Stomach (tissue), 19 donors: ENCODE data around the gene SIGLEC14. TPM values are rescaled to one million over a fixed set of nuclear protein-coding genes. Genes with fewer than 3 reads are reported as not detected.
"Not testable (repeated sequence)": the region's sequence is repeated elsewhere in the genome, so short reads cannot be mapped to it uniquely, and the experiment has no call there.

Experiments
- DNase-seq, 2 donors: peaks; one replicate each; pipeline versions ENCODE4 v3.0.0 to v3.0.0-alpha.2; 2013 to 2019
- H3K27ac ChIP-seq, 5 donors: fragments of 200-600 bp in 4 of 5; sonication (generic) in 4 of 5; one replicate each; pipeline ENCODE4 v1.5.1; 2013 to 2019; ENCODE audit warnings: mild to moderate bottlenecking in 1 of 5, moderate library complexity in 1 of 5
- H3K27me3 ChIP-seq, 3 donors: fragments of 200-600 bp; sonication (generic); one replicate each; pipeline ENCODE4 v1.5.1; 2017 to 2019; ENCODE audit warnings: mixed run types in 1 of 3
- H3K36me3 ChIP-seq, 4 donors: fragments of 200-600 bp; sonication (generic); 1 replicate in 3 of 4; 2 replicates in 1 of 4; pipeline ENCODE4 v1.5.1; 2016 to 2019
- H3K4me1 ChIP-seq, 4 donors: fragments of 200-600 bp; sonication (generic); one replicate each; pipeline ENCODE4 v1.5.1; 2016 to 2019
- H3K4me3 ChIP-seq, 4 donors: fragments of 200-600 bp; sonication (generic) in 3 of 4; one replicate each; pipeline ENCODE4 v1.5.1; 2016 to 2019; ENCODE audit warnings: mild to moderate bottlenecking in 1 of 4
- H3K9me3 ChIP-seq, 4 donors: fragments of 200-600 bp; sonication (generic); one replicate each; pipeline ENCODE4 v1.5.1; 2016 to 2019
- EP300 ChIP-seq: sonication (generic); formaldehyde crosslinking; IDR thresholded peaks from one replicate; pipeline ENCODE4 v1.6.1; 2017; ENCODE audit warnings: antibody characterized with exemption
- POLR2A ChIP-seq, 4 donors: fragments of 450-650 bp; IDR thresholded peaks; one replicate each; pipeline ENCODE4 v1.6.1; 2016; ENCODE audit warnings: antibody characterized with exemption in 4 of 4, control low read depth in 2 of 4, mild to moderate bottlenecking in 1 of 4, moderate library complexity in 1 of 4
- POLR2AphosphoS5 ChIP-seq, 3 donors: sonication (generic); formaldehyde crosslinking; IDR thresholded peaks; one replicate each; pipeline ENCODE4 v1.6.1; 2016; ENCODE audit warnings: antibody characterized with exemption in 3 of 3
- WGBS, 5 donors: extraction: QIAGEN DNeasy Blood & Tissue Kit in 3 of 5; methylation state at CpG; one replicate each; pipeline versions ENCODE4 v1.1.5 to v1.1.7; 2013 to 2018; 5-methylcytosine and 5-hydroxymethylcytosine counted together
- intact Hi-C: fragments of 100-400 bp; cut with DNase I; formaldehyde crosslinking; loops from one replicate; pipeline ENCODE4 v1.15.1; 2023; ENCODE audit warnings: low total_unique reads
- long read RNA-seq, 10 donors: transcript quantifications; one replicate each; lab custom pipeline, GENCODE V29; 2026
- polyA plus RNA-seq, 3 donors: library from polyadenylated mRNA; stranded (reverse); fragments of 200-250 nt; gene quantifications; one replicate each; pipeline ENCODE4 v1.2.3, GENCODE V29; 2013
- total RNA-seq, 5 donors: library from RNA; depleted of rRNA; stranded (reverse); fragments of >200 nt; gene quantifications; one replicate each; pipeline versions ENCODE4 v1.1.0 to v1.2.3, GENCODE V29; 2014 to 2016
- TF ChIP-seq, protein P1 (sequence below), 7 experiments: fragments of 450-650 bp in 4 of 7; fragments of 200-600 bp in 3 of 7; sonication (generic) in 3 of 7; IDR thresholded peaks; one replicate each; pipeline ENCODE4 v1.5.1; 2016 to 2019; ENCODE audit warnings: antibody characterized with exemption in 7 of 7, control low read depth in 2 of 7, mild to moderate bottlenecking in 1 of 7
- donor health status: healthy with polysubstance abuse.
- donor health status: Bipolar disorder and iron deficiency.
- donor health status: healthy.

The SIGLEC14 gene, protein sequence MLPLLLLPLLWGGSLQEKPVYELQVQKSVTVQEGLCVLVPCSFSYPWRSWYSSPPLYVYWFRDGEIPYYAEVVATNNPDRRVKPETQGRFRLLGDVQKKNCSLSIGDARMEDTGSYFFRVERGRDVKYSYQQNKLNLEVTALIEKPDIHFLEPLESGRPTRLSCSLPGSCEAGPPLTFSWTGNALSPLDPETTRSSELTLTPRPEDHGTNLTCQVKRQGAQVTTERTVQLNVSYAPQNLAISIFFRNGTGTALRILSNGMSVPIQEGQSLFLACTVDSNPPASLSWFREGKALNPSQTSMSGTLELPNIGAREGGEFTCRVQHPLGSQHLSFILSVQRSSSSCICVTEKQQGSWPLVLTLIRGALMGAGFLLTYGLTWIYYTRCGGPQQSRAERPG
- total RNA-seq (1 to 10 TPM in 3 of 5 donors, not detected in 2; 2.0 to 5.4 (median 2.8) TPM), polyA plus RNA-seq (1 to 10 TPM in 1 of 3 donors, under 1 TPM in 1, not detected in 1; 0.55 to 1.8 TPM)
- long read RNA-seq, donor 1: 0 reads
- long read RNA-seq, donor 2: 0 reads
- long read RNA-seq, donor 3: 0 reads
- long read RNA-seq, donor 4: 0 reads
- long read RNA-seq, donor 5: 0 reads
- long read RNA-seq, donor 6: 0 reads
- long read RNA-seq, donor 7: 0 reads
- long read RNA-seq, donor 8: 0 reads
- long read RNA-seq, donor 9: 0 reads
- long read RNA-seq, donor 10: 0 reads

DNA sequence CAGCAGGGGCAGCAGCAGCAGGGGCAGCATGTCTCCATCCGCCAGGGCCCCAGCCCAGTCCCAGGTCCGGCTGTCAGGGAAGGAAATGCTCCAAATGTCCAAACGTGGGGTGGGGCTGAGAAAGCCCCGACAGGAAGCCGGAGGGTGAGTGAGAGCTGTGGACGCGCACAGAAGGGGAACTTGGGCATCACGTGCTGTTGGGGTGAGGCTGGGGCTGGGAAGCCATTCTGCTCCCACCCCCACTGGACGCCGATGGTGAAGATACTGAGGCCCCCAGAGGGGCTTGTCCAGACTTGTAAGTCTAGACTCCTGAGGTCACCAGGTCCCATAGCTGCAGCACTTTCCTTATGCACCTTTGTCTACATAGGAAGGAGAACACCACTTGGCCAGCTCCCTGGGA is at the start of gene SIGLEC14:
Gene SIGLEC14 (minus strand): TSS at position 96 of the 400 bp plus-strand sequence. CDS start 66 bp downstream, at position 30.
- H3K36me3 ChIP-seq, H3K9me3 ChIP-seq, H3K4me1 ChIP-seq, intact Hi-C loops, DNase-seq: not testable (repeated sequence)
- WGBS, 5 donors: 21 to 60% (median 30%) methylated on average over 2 to 7 of the region's 10 CpGs
- peak within 1 kb of the TSS in 1 of 5 donors; percentile 25 for H3K27ac ChIP-seq
- peak within 1 kb of the TSS in 2 of 4 donors; percentile 14 to 33 for H3K4me3 ChIP-seq
- H3K27me3 ChIP-seq: peaks cover 0 to 43% (median 0%) of the 10 kb centered on the region in 3 donors

DNA sequence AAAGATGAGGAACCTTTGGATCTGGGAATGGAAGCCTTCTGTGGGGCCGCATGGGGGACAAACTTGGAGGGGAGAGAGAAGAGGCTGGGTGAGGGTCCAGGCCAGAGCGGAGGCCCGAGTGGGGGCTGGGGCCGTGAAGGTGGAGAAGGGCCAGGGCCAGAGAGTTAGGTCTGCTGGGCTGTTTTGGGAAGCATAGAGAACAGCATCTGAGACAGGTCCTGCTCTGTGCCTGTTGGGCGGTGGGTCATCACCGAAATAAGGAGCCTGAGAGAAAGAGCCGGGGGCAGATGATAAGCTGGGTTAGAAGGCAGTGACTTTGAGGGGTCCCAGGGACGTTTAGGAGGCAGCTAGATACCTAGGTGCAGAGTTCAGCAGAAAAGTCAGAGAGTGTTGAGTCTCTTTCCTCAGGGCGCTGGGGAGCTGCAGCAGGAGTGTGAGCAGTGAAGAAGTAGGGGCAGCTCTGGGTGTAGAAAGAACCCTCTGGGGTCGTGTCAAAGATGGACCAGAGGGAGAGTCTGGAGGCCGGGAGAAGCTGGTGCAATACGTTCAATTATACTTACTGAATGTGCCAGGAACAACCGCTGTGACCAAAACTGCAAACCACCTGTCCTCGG is 49.2 kb upstream of the SIGLEC14 start:
- Histone ChIP-seq H3K27ac (no peak overlapping the region), H3K27me3 (no peaks in the 10 kb centered on the region), H3K4me1 (peaks cover 19 to 30% (median 27%) of the 10 kb centered on the region in 4 donors), H3K36me3 (peaks cover 17 to 74% (median 68%) of the 10 kb centered on the region in 4 donors), H3K9me3 (no peaks in the 10 kb centered on the region), H3K4me3 (no peak overlapping the region)
- DNase-seq: peak in 1 of 2 donors; percentile 16
- intact Hi-C loops: no loop called here
- TF ChIP-seq, protein P1, sequence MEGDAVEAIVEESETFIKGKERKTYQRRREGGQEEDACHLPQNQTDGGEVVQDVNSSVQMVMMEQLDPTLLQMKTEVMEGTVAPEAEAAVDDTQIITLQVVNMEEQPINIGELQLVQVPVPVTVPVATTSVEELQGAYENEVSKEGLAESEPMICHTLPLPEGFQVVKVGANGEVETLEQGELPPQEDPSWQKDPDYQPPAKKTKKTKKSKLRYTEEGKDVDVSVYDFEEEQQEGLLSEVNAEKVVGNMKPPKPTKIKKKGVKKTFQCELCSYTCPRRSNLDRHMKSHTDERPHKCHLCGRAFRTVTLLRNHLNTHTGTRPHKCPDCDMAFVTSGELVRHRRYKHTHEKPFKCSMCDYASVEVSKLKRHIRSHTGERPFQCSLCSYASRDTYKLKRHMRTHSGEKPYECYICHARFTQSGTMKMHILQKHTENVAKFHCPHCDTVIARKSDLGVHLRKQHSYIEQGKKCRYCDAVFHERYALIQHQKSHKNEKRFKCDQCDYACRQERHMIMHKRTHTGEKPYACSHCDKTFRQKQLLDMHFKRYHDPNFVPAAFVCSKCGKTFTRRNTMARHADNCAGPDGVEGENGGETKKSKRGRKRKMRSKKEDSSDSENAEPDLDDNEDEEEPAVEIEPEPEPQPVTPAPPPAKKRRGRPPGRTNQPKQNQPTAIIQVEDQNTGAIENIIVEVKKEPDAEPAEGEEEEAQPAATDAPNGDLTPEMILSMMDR (IDR thresholded peaks at IDR 0.05): no peak
- no peak for TF ChIP-seq POLR2A (IDR thresholded peaks at IDR 0.05)
- TF ChIP-seq POLR2AphosphoS5 (IDR thresholded peaks at IDR 0.05): no peak
- no peak for TF ChIP-seq EP300
- 87 to 92% (median 90%) methylated on average over 14 of the region's 14 CpGs for WGBS, 5 donors

DNA sequence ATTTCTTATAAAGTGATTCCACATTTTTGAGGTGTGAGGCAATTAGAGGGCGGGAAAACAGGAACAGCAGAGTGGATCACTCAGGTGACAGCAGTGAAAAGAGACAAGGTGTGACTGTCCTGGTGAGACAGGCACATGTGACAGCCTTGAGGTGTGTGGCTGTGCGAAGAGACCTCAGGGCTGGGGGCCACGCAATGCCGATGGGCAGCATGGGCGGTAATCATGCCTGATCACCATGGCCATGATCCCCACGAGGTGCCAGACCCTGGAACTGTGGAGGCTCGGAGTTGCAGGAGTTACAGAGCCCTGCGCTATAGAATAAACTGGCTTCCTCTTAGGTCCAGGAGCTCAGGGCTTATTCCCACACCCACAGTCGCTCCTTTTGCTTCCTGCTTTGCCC is 48.5 kb upstream of the SIGLEC14 start:
- Histone ChIP-seq H3K4me3 (no peak overlapping the region), H3K27me3 (peaks cover 0 to 4% (median 0%) of the 10 kb centered on the region in 3 donors), H3K9me3 (no peaks in the 10 kb centered on the region), H3K36me3 (peaks cover 17 to 73% (median 67%) of the 10 kb centered on the region in 4 donors), H3K4me1 (peaks cover 19 to 37% (median 27%) of the 10 kb centered on the region in 4 donors), H3K27ac (no peak overlapping the region)
- peak in 1 of 2 donors; percentile 16 for DNase-seq
- WGBS, 5 donors: 88 to 92% (median 90%) methylated on average over 4 to 9 of the region's 9 CpGs
- TF ChIP-seq POLR2AphosphoS5 (IDR thresholded peaks at IDR 0.05) (no peak), EP300 (no peak), POLR2A (IDR thresholded peaks at IDR 0.05) (no peak)
- TF ChIP-seq, protein P1 (IDR thresholded peaks at IDR 0.05): no peak
- intact Hi-C loops: no loop called here

DNA sequence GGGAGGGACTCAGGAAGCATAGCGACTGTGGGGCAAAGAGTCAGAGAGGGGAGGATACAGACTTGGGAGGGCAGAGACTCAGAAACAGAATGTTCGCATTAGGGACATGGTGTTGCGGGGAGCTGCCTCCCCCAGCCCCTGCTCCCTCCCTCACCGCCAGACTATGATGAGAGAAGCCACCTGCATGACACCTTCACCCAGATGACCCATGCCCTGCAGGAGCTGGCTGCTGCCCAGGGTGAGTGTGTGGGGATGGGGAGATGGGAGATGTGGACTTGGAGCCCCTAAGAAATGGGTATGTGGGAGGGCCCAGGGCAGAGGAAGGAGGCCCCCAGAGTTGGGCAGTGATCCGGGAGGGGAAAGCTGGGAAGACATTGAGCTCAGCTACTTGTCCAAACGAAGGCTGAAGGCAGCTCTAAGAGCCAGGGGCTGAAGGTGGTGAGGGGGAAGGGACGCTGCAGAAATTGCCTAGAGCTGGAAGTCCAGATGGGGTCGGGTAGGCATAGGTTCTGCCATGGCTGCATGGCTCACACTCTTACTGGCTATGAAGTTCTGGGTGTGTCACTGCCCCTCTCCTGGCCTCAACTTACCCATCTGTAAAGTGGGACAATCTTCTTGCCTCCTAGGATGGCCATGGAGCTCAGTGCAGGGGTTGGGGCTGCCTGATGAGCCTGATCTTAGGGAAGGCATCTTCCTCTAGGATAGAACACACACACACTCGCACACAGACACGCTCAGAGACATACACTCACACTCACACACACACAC is 47.9 kb upstream of the SIGLEC14 start:
- DNase-seq: peak in 1 of 2 donors; percentile 14
- no peaks in the 10 kb centered on the region for H3K9me3 ChIP-seq
- H3K4me3 ChIP-seq: no peak overlapping the region
- TF ChIP-seq POLR2A (IDR thresholded peaks at IDR 0.05) (no peak), EP300 (no peak), POLR2AphosphoS5 (IDR thresholded peaks at IDR 0.05) (no peak)
- TF ChIP-seq, protein P1 (IDR thresholded peaks at IDR 0.05): no peak
- H3K36me3 ChIP-seq: peaks cover 17 to 68% (median 63%) of the 10 kb centered on the region in 4 donors
- intact Hi-C loops: no loop called here
- no peak overlapping the region for H3K27ac ChIP-seq
- 76 to 89% (median 85%) methylated on average over 10 of the region's 10 CpGs for WGBS, 5 donors
- H3K27me3 ChIP-seq: peaks cover 0 to 10% (median 0%) of the 10 kb centered on the region in 3 donors
- H3K4me1 ChIP-seq: peaks cover 19 to 40% (median 27%) of the 10 kb centered on the region in 4 donors
